Epithelial cell of esophagus (primary cell): ENCODE measurements around the gene EN2.

Experiments
- DNase-seq: peaks from one replicate; pipeline ENCODE4 v3.0.0; 2010; ENCODE audit warnings: low read depth
- H3K4me3 ChIP-seq: 2 replicates; pipeline ENCODE4 v1.5.1; 2011; ENCODE audit warnings: mild to moderate bottlenecking, low read length, control low read depth
- CTCF ChIP-seq: IDR thresholded peaks from 2 replicates; pipeline ENCODE4 v1.5.1; 2011; ENCODE audit warnings: low read depth, mild to moderate bottlenecking, low read length, control low read depth, inconsistent platforms; ENCODE audit not compliant: insufficient read depth; ENCODE audit errors: missing control alignments

EN2 gene

GRCh38 chr7:155414547-155415492, 43.1 kb upstream of the EN2 start:
- no peak for TF ChIP-seq CTCF
- no peak for DNase-seq
- no peak overlapping the region for H3K4me3 ChIP-seq

GRCh38 chr7:155416646-155417380, 41.1 kb upstream of the EN2 start:
- no peak for DNase-seq
- no peak for TF ChIP-seq CTCF
- H3K4me3 ChIP-seq = no peak overlapping the region

GRCh38 chr7:155418304-155418703, 39.6 kb upstream of the EN2 start:
- no peak overlapping the region for H3K4me3 ChIP-seq
- TF ChIP-seq CTCF = no peak
- DNase-seq = no peak

- no peak for TF ChIP-seq CTCF
- no peak for DNase-seq
- no peak overlapping the region for H3K4me3 ChIP-seq
Observed at GRCh38 chr7:155418941-155419755, 38.8 kb upstream of the EN2 start.

- no peak overlapping the region for H3K4me3 ChIP-seq
- TF ChIP-seq CTCF = no peak
- DNase-seq = no peak
Observed at GRCh38 chr7:155420116-155420515, 37.8 kb upstream of the EN2 start.

- DNase-seq = no peak
- no peak overlapping the region for H3K4me3 ChIP-seq
- TF ChIP-seq CTCF = no peak
Observed at GRCh38 chr7:155422151-155422550, 35.8 kb upstream of the EN2 start.
